Spinal cord (tissue), 10 donors: ENCODE data around the gene HS2ST1. TPM values are rescaled to one million over a fixed set of nuclear protein-coding genes. Genes with fewer than 3 reads are reported as not detected.
"Not testable (repeated sequence)": the region's sequence is repeated elsewhere in the genome, so short reads cannot be mapped to it uniquely, and the experiment has no call there.

Experiments
- DNase-seq, 6 donors: peaks; one replicate each; pipeline versions ENCODE4 v3.0.0 to v3.0.0-alpha.2; 2013 to 2015; ENCODE audit warnings: low spot score in 6 of 6, low read depth in 4 of 6
- H3K27ac ChIP-seq: one replicate; pipeline ENCODE4 v1.5.1; 2013; ENCODE audit warnings: low read depth, low read length, control low read depth
- H3K27me3 ChIP-seq: one replicate; pipeline ENCODE4 v1.6.1; 2013; ENCODE audit warnings: low read length; ENCODE audit not compliant: control insufficient read depth, insufficient read depth
- H3K36me3 ChIP-seq: one replicate; pipeline ENCODE4 v1.6.1; 2013; ENCODE audit warnings: low read length; ENCODE audit not compliant: control insufficient read depth, insufficient read depth
- H3K4me1 ChIP-seq: one replicate; pipeline ENCODE4 v1.6.1; 2013; ENCODE audit warnings: low read length; ENCODE audit not compliant: control insufficient read depth, insufficient read depth
- H3K4me3 ChIP-seq: one replicate; pipeline ENCODE4 v1.5.1; 2013; ENCODE audit warnings: low read depth, low read length, control low read depth
- H3K9me3 ChIP-seq: one replicate; pipeline ENCODE4 v1.6.1; 2013; ENCODE audit warnings: low read length; ENCODE audit not compliant: control insufficient read depth, insufficient read depth
- WGBS: methylation state at CpG from one replicate; pipeline ENCODE4 v1.1.5; 2013; ENCODE audit warnings: missing lambda C conversion rate; ENCODE audit not compliant: insufficient coverage; 5-methylcytosine and 5-hydroxymethylcytosine counted together
- polyA plus RNA-seq, 2 donors: library from polyadenylated mRNA; unstranded; fragments of 120-200 nt; gene quantifications; one replicate each; pipeline ENCODE4 v1.2.1, GENCODE V29; 2013; ENCODE audit not compliant: insufficient read length in 2 of 2
- total RNA-seq, 2 donors: library from RNA; depleted of rRNA in 1 of 2; stranded (reverse); fragments of 120-200 nt in 1 of 2; fragments of >200 nt in 1 of 2; gene quantifications; one replicate each; pipeline versions ENCODE4 v1.2.3 to v1.2.4, GENCODE V29; 2013 to 2014
- donor health status: healthy.

Gene HS2ST1
- total and polyA plus RNA-seq, 4 donors = 24.2 to 51.0 (median 37.3) TPM

- Histone ChIP-seq H3K27me3 (no peaks in the 10 kb centered on the region), H3K27ac (no peak overlapping the region), H3K4me3 (no peak overlapping the region), H3K36me3 (no peaks in the 10 kb centered on the region), H3K9me3 (no peaks in the 10 kb centered on the region), H3K4me1 (no peaks in the 10 kb centered on the region)
- no CpG with 5 or more reads among the region's 1 CpG for WGBS
- DNase-seq = no peak
Observed at GRCh38 chr1:86997538-86997937, 83.1 kb downstream of the HS2ST1 start.

DNA sequence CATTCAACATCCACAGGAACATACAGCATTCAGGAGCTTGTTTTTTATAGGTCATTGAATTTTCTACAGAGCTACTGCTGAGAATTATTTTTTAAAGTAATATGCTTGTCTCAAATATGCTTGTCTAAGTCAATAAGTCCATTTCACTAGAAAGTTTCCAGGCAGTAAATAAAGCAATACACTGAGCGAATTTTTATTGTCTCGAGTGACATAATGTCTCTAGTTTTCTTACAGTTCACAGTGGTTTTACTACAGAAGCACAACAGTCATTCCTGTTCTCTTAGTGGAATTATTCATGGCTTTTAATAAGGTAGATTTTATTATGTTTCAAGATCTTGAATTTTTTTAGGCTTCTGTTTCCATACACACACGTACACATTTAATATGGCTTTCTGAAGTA lies 83.8 kb downstream of the HS2ST1 start:
- H3K36me3 ChIP-seq = no peaks in the 10 kb centered on the region
- no peak overlapping the region for H3K4me3 ChIP-seq
- no peaks in the 10 kb centered on the region for H3K27me3 ChIP-seq
- no peak overlapping the region for H3K27ac ChIP-seq
- no CpG with 5 or more reads among the region's 3 CpGs for WGBS
- no peak for DNase-seq
- no peaks in the 10 kb centered on the region for H3K9me3 ChIP-seq
- no peaks in the 10 kb centered on the region for H3K4me1 ChIP-seq

GRCh38 chr1:86998727-86999126 lies 84.3 kb downstream of the HS2ST1 start:
- H3K27ac ChIP-seq = no peak overlapping the region
- no peaks in the 10 kb centered on the region for H3K4me1 ChIP-seq
- H3K9me3 ChIP-seq = no peaks in the 10 kb centered on the region
- H3K36me3 ChIP-seq = no peaks in the 10 kb centered on the region
- DNase-seq = no peak
- H3K27me3 ChIP-seq = no peaks in the 10 kb centered on the region
- H3K4me3 ChIP-seq = no peak overlapping the region

DNA sequence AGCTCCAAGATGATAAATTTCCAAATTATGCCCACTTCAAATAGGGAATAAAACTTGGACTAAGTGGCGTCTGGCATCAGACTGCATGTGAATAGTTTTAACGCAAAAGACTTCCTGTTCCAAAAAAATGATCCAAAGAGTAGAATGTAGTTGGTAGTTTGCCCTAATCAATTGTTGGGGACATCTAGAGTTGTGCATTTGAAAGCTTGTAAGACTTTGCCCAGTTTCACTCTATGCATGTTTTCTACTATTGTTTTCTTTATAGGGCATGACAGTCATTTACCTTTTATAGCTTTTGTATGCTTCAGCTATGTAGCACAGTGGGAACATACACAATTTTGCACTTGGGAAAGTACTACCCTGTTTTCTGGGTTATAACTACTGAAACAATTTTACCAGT lies 86.0 kb downstream of the HS2ST1 start:
- H3K4me3 ChIP-seq = no peak overlapping the region
- no peaks in the 10 kb centered on the region for H3K27me3 ChIP-seq
- no peaks in the 10 kb centered on the region for H3K4me1 ChIP-seq
- H3K9me3 ChIP-seq = no peaks in the 10 kb centered on the region
- WGBS = no CpG with 5 or more reads among the region's 2 CpGs
- DNase-seq = no peak
- H3K27ac ChIP-seq = no peak overlapping the region
- no peaks in the 10 kb centered on the region for H3K36me3 ChIP-seq

GRCh38 chr1:87004857-87005256 lies 90.4 kb downstream of the HS2ST1 start:
- H3K36me3 ChIP-seq = no peaks in the 10 kb centered on the region
- H3K4me1 ChIP-seq = no peaks in the 10 kb centered on the region
- no peak overlapping the region for H3K27ac ChIP-seq
- DNase-seq = no peak
- H3K27me3 ChIP-seq = no peaks in the 10 kb centered on the region
- no peak overlapping the region for H3K4me3 ChIP-seq
- WGBS = no CpG with 5 or more reads among the region's 1 CpG
- no peaks in the 10 kb centered on the region for H3K9me3 ChIP-seq

- no peaks in the 10 kb centered on the region for H3K36me3 ChIP-seq
- no peaks in the 10 kb centered on the region for H3K4me1 ChIP-seq
- no peaks in the 10 kb centered on the region for H3K27me3 ChIP-seq
- no peak for DNase-seq
- H3K4me3 ChIP-seq = no peak overlapping the region
- no peak overlapping the region for H3K27ac ChIP-seq
- H3K9me3 ChIP-seq = no peaks in the 10 kb centered on the region
- WGBS = no CpG with 5 or more reads among the region's 1 CpG
Observed at GRCh38 chr1:87007323-87007722, 92.9 kb downstream of the HS2ST1 start.

- H3K4me1 ChIP-seq, H3K27me3 ChIP-seq, H3K4me3 ChIP-seq, DNase-seq, H3K27ac ChIP-seq, H3K36me3 ChIP-seq, H3K9me3 ChIP-seq: not testable (repeated sequence)
Observed at GRCh38 chr1:87013385-87013784, 99.0 kb downstream of the HS2ST1 start.

GRCh38 chr1:87017998-87018672 lies 103.7 kb downstream of the HS2ST1 start:
- DNase-seq = peak in 1 of 6 donors; percentile 14
- no CpG with 5 or more reads among the region's 4 CpGs for WGBS
- no peak overlapping the region for H3K27ac ChIP-seq

GRCh38 chr1:87023326-87023725 lies 108.9 kb downstream of the HS2ST1 start:
- WGBS = no CpG with 5 or more reads among the region's 1 CpG
- no peak for DNase-seq

More at GRCh38 chr1:87017998-87018672, 103.7 kb downstream of the HS2ST1 start:
- H3K9me3 ChIP-seq = peaks cover 1% of the 10 kb centered on the region
- H3K4me3 ChIP-seq = no peak overlapping the region
- no peaks in the 10 kb centered on the region for H3K36me3 ChIP-seq
- no peaks in the 10 kb centered on the region for H3K27me3 ChIP-seq
- H3K4me1 ChIP-seq = no peaks in the 10 kb centered on the region

GRCh38 chr1:87024936-87025540 lies 110.6 kb downstream of the HS2ST1 start:
- H3K27me3 ChIP-seq = no peaks in the 10 kb centered on the region
- H3K4me3 ChIP-seq = no peak overlapping the region
- 86% methylated on average over 1 of the region's 2 CpGs for WGBS
- H3K36me3 ChIP-seq = no peaks in the 10 kb centered on the region
- peaks cover 2% of the 10 kb centered on the region for H3K9me3 ChIP-seq
- DNase-seq = peak in 3 of 6 donors; percentile 2 to 75 (median 66)
- H3K27ac ChIP-seq = no peak overlapping the region
- no peaks in the 10 kb centered on the region for H3K4me1 ChIP-seq

More at GRCh38 chr1:87023326-87023725, 108.9 kb downstream of the HS2ST1 start:
- H3K27me3 ChIP-seq = no peaks in the 10 kb centered on the region
- no peaks in the 10 kb centered on the region for H3K36me3 ChIP-seq
- no peaks in the 10 kb centered on the region for H3K9me3 ChIP-seq
- H3K4me1 ChIP-seq = no peaks in the 10 kb centered on the region
- no peak overlapping the region for H3K27ac ChIP-seq
- no peak overlapping the region for H3K4me3 ChIP-seq
